D721Med (cell line): ENCODE measurements around the gene NEDD4L.

Experiments used
- DNase-seq: peaks from one replicate; pipeline ENCODE4 v3.0.0; 2011; ENCODE audit warnings: low spot score; ENCODE audit not compliant: insufficient read length
- FAIRE-seq: peaks from 2 replicates; lab custom pipeline; 2011; peaks lifted over from hg19 to GRCh38; lab: Jason Lieb, UNC
- TF ChIP-seq, protein P1 (sequence below): IDR thresholded peaks from 2 replicates; pipeline ENCODE4 v1.5.1; 2012; ENCODE audit warnings: mild to moderate bottlenecking, control low read depth; ENCODE audit not compliant: insufficient read depth; ENCODE audit errors: missing control alignments

NEDD4L gene

DNA sequence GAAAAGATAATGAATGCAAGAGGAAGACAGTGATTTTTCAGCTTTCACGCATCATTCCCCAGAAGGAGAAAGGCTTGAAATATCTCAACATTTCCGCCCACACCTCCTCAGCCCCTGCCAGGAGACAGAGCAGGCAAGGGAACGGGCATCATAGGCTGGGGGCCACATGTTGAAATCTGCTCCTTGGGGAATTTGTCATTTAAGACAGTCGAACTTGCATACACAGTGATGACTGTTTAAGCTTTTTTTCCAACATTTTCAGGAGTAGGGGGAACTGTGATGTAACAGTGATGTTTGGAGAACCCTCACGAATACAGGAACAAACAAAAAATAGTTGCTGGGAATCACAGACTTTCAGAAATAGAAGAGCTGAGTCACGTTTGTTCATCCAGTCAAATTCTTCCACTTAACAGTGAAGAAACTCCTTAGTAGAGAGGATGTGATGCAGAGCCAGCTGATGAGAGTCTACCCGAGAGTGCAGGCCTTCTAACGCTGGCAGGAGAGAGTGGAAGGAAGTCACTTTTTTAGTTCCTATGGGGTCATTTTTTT lies 318.1 kb downstream of the NEDD4L start:
- FAIRE-seq (no peak), DNase-seq (no peak)
- TF ChIP-seq, protein P1, sequence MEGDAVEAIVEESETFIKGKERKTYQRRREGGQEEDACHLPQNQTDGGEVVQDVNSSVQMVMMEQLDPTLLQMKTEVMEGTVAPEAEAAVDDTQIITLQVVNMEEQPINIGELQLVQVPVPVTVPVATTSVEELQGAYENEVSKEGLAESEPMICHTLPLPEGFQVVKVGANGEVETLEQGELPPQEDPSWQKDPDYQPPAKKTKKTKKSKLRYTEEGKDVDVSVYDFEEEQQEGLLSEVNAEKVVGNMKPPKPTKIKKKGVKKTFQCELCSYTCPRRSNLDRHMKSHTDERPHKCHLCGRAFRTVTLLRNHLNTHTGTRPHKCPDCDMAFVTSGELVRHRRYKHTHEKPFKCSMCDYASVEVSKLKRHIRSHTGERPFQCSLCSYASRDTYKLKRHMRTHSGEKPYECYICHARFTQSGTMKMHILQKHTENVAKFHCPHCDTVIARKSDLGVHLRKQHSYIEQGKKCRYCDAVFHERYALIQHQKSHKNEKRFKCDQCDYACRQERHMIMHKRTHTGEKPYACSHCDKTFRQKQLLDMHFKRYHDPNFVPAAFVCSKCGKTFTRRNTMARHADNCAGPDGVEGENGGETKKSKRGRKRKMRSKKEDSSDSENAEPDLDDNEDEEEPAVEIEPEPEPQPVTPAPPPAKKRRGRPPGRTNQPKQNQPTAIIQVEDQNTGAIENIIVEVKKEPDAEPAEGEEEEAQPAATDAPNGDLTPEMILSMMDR = no peak

DNA sequence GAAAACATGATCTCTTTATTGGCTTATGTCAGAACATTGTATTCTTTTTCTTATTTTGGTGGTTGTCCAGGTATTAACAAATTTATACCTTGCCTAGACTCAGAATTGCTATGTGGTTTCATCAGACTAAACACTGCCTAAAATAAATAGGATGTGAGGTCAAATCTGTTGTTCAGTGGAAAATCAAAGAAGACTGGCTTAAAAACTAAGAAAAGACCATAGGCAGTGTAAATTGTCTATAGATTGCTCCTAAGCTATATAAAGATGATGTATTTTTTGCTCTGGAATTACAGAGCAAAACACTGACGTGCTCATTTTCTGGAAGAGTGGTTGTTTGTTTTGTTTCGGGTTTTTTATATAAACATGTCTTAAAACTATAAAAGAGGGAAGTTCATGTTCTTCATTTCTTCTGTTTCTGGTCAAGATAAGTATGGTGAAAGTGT lies 318.8 kb downstream of the NEDD4L start:
- DNase-seq = no peak
- TF ChIP-seq, protein P1 = no peak
- FAIRE-seq = no peak

DNA sequence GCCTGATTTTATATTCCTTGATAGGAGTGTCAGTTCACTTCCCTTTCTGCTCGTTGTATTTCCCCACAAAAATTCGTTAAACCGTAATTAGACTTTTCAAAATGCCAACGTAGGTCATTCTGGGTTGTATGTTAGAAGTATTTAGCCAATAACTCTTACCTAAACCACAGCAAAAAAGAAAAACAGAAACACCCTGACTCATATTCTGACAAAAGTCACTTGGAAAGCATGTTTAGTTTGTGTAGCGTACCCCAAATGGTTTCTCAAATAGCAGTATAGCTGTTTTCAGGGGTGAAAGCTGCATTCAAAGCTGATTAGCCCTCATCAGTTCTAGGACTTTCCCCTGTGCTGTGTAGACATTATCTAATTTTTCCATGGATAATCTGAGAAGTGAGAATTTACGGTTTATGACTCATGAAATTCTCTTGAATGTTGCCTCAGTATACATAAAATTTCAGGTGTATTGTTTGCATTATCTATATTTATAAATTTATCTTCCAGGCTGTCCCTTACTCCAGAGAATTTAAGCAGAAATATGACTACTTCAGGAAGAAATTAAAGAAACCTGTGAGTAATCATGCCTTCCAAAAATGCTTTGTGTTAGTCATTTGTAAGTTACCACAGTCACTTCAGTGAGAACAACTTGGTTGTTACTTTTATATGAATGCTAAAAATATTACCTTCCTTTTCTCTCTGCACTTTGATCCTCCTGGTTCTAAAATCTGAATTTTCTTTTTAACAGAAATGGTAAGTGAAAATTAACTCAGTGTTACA lies 319.9 kb downstream of the NEDD4L start:
- TF ChIP-seq, protein P1 = no peak
- FAIRE-seq (no peak), DNase-seq (no peak)

DNA sequence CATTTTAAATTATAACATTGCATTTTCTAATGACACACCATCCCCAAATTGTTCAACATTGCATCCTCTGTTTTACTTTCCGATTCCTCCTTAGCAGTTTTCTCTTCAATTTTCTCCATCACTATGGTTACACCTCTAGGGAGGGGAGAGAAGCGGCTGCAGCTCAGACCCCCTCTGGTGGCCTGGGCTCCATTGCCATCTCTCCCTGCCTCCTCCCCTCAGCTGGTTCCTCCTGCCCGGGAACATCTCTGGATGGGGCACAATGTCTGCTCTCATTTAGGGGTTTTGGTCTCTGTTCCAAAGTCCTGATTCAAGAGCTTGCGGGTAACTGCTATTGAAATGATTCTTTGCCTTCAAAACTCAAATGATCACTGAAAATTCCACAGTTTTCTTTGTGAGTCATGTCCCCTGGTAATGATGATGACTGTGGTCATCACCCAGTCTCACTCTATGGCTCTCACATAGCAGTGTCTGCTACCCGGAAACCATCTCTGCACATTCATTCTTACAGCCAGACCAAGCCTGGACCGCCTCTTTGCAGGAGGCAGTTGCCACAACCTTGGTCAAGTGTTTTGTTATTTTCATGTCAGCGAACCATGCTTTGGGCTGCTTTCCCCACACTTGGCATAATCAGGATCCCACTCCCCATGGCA lies 321.0 kb downstream of the NEDD4L start:
- TF ChIP-seq, protein P1 = no peak
- FAIRE-seq = no peak
- no peak for DNase-seq

DNA sequence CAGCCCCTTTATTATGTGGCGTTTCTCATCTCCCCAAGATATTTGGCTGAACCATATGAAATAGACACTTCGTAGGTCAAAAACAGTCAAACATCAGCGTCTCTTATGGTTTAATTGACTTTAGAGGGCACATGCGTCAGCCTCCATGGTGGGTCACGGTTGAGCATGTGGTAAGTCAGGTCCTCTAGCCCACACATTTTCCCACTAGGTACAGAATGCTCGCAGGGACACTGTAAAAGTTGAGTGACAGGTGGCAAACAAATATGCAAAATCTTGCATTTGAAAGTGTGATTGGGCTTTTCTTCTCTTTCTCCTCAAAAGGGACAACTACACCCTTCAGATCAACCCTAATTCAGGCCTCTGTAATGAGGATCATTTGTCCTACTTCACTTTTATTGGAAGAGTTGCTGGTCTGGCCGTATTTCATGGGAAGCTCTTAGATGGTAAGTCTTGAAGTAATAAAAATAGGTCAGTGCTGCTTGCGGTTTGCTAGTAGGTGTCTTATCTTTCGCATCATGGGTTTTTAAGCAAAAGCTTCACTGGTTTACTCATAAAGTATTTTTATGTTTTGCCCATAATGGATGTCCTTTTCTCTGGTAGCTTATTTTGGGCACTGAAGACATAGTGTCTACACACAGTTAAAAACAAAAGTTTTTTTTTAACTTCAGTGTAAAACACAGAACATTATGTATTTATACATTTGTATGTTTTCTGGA lies 323.6 kb downstream of the NEDD4L start:
- TF ChIP-seq, protein P1 = no peak
- no peak for DNase-seq
- no peak for FAIRE-seq

DNA sequence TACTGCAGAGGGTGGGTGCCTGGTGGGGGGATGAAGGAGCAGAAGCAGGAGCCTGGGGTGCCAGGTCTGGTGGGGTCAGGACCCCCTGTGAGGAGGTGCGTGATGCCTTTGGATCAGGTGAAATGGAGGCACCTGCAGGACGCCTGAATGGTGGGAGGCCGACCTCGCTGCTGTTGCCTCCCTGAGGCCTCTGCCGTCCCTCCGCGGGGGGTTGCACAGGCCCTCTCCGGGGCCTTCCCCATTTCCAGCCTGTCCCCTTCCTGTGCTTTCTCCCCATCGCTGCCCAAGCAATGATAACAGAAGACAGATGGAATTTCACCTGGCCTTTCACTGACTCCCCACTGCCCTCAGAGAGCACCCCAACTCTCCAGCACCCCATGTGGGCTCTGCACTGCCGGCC lies 325.6 kb downstream of the NEDD4L start:
- FAIRE-seq = no peak
- TF ChIP-seq, protein P1 = no peak
- no peak for DNase-seq
